ENCODE results near the gene SLC50A1. TPM values are rescaled to one million over a fixed set of nuclear protein-coding genes. Genes with fewer than 3 reads are reported as not detected.

SLC50A1 gene
- total and polyA plus RNA-seq, 4 donors = 12.7 to 23.3 (median 18.2) TPM

GRCh38 chr1:155106862-155107261 lies 28.8 kb upstream of the SLC50A1 start:
- no peaks in the 10 kb centered on the region for H3K9me3 ChIP-seq (ENCODE audit: control insufficient read depth in 4 of 4, low read length in 3 of 4)
- H3K36me3 ChIP-seq (ENCODE audit: control insufficient read depth in 4 of 4, insufficient read depth in 3 of 4, low read depth in 1 of 4, low read length in 3 of 4) = no peaks in the 10 kb centered on the region
- no peak for TF ChIP-seq HNF4G (IDR thresholded peaks at IDR 0.05)
- no peak for TF ChIP-seq TAF1 (conservative IDR thresholded peaks at IDR 0.05)
- no peak for TF ChIP-seq YY1 (IDR thresholded peaks at IDR 0.05)
- no peak for TF ChIP-seq GABPA (IDR thresholded peaks at IDR 0.05 in 1 of 2, conservative IDR thresholded peaks at IDR 0.05 in 1 of 2)
- TF ChIP-seq RXRA (IDR thresholded peaks at IDR 0.05) = no peak
- TF ChIP-seq, protein P1, sequence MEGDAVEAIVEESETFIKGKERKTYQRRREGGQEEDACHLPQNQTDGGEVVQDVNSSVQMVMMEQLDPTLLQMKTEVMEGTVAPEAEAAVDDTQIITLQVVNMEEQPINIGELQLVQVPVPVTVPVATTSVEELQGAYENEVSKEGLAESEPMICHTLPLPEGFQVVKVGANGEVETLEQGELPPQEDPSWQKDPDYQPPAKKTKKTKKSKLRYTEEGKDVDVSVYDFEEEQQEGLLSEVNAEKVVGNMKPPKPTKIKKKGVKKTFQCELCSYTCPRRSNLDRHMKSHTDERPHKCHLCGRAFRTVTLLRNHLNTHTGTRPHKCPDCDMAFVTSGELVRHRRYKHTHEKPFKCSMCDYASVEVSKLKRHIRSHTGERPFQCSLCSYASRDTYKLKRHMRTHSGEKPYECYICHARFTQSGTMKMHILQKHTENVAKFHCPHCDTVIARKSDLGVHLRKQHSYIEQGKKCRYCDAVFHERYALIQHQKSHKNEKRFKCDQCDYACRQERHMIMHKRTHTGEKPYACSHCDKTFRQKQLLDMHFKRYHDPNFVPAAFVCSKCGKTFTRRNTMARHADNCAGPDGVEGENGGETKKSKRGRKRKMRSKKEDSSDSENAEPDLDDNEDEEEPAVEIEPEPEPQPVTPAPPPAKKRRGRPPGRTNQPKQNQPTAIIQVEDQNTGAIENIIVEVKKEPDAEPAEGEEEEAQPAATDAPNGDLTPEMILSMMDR (IDR thresholded peaks at IDR 0.05; ENCODE audit: low read depth, low read length, missing input control) = no peak
- peak overlapping the region; percentile 95 to 100 for H3K27ac ChIP-seq (ENCODE audit: low read depth in 1 of 2, low read length in 2 of 2)
- H3K9ac ChIP-seq (ENCODE audit: low read depth in 1 of 2, low read length in 2 of 2) = peak overlapping the region; percentile 52 to 96
- 59% methylated on average over 6 of the region's 6 CpGs for WGBS
- no peaks in the 10 kb centered on the region for H3K27me3 ChIP-seq (ENCODE audit: control insufficient read depth in 4 of 4, insufficient read depth in 4 of 4, low read length in 3 of 4)
- no peak for DNase-seq (ENCODE audit: low spot score)
- peaks cover 3 to 46% (median 15%) of the 10 kb centered on the region in 4 donors for H3K4me1 ChIP-seq (ENCODE audit: control insufficient read depth in 4 of 4, insufficient read depth in 4 of 4, low read length in 3 of 4)
- no peak overlapping the region for H3K4me3 ChIP-seq (ENCODE audit: low read depth in 1 of 3, low read length in 3 of 3)

DNA sequence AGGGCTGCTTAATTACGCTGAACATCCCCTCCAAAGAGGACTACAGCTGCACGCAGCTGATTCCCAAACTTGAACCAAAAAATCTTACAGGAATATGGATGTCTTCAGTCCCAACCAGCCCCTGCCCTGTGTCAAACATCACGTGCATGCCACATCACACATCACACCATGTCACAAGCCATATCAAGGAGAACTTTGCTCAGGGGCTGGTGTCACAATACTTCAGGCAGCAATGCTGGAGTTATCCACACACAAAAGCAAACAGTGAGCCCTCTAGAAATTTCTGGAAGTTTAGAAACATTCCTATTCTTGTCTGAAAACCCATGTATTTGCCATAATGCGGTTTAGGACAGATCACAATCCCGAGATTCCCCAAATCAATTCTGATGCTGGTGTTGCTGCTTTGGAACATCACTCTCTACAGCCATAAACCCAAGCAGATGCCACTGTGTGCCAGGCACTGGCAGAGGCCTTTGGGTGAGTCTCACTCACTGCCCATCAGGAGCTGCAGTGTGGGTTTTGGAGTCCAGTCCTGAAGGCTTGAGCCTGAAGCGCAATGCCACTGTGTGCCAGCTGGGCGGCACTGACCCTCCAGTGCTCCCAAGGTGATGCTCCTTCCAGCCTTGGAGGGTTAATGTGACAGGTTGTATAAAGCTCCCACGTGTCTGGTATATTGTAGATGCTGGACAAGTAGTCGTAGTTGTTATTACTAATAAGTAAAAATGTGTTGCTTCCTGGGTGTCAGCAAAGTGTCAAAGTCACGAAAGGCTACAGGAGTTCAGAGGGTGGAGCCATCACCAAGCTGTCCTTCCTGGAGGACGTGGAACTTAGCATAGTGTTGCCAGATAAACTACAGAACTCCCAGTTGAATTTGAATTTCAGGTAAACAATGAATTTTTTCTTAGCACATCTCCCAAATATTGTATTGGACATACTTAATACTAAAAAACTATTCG lies 28.1 kb upstream of the SLC50A1 start:
- DNase-seq (ENCODE audit: low spot score) = no peak
- WGBS = 31% methylated on average over 12 of the region's 12 CpGs
- Histone ChIP-seq H3K4me3 (ENCODE audit: low read depth in 1 of 3, low read length in 3 of 3) (peak overlapping the region; percentile 5 to 35 (median 30)), H3K27me3 (ENCODE audit: control insufficient read depth in 4 of 4, insufficient read depth in 4 of 4, low read length in 3 of 4) (no peaks in the 10 kb centered on the region), H3K9ac (ENCODE audit: low read depth in 1 of 2, low read length in 2 of 2) (peak overlapping the region; percentile 96 to 97), H3K9me3 (ENCODE audit: control insufficient read depth in 4 of 4, low read length in 3 of 4) (no peaks in the 10 kb centered on the region), H3K27ac (ENCODE audit: low read depth in 1 of 2, low read length in 2 of 2) (peak overlapping the region; percentile 95 to 100), H3K36me3 (ENCODE audit: control insufficient read depth in 4 of 4, insufficient read depth in 3 of 4, low read depth in 1 of 4, low read length in 3 of 4) (no peaks in the 10 kb centered on the region), H3K4me1 (ENCODE audit: control insufficient read depth in 4 of 4, insufficient read depth in 4 of 4, low read length in 3 of 4) (peaks cover 3 to 41% (median 15%) of the 10 kb centered on the region in 4 donors)
- TF ChIP-seq JUND (IDR thresholded peaks at IDR 0.05) = peak in 1 of 2 donors; percentile 50
- TF ChIP-seq HNF4A (conservative IDR thresholded peaks at IDR 0.05) = peak; percentile 95 to 97
- TF ChIP-seq GABPA (IDR thresholded peaks at IDR 0.05 in 1 of 2, conservative IDR thresholded peaks at IDR 0.05 in 1 of 2) = peak in 1 of 2 donors; percentile 20
- peak; percentile 93 for TF ChIP-seq HNF4G (IDR thresholded peaks at IDR 0.05)
- TF ChIP-seq, protein P2, sequence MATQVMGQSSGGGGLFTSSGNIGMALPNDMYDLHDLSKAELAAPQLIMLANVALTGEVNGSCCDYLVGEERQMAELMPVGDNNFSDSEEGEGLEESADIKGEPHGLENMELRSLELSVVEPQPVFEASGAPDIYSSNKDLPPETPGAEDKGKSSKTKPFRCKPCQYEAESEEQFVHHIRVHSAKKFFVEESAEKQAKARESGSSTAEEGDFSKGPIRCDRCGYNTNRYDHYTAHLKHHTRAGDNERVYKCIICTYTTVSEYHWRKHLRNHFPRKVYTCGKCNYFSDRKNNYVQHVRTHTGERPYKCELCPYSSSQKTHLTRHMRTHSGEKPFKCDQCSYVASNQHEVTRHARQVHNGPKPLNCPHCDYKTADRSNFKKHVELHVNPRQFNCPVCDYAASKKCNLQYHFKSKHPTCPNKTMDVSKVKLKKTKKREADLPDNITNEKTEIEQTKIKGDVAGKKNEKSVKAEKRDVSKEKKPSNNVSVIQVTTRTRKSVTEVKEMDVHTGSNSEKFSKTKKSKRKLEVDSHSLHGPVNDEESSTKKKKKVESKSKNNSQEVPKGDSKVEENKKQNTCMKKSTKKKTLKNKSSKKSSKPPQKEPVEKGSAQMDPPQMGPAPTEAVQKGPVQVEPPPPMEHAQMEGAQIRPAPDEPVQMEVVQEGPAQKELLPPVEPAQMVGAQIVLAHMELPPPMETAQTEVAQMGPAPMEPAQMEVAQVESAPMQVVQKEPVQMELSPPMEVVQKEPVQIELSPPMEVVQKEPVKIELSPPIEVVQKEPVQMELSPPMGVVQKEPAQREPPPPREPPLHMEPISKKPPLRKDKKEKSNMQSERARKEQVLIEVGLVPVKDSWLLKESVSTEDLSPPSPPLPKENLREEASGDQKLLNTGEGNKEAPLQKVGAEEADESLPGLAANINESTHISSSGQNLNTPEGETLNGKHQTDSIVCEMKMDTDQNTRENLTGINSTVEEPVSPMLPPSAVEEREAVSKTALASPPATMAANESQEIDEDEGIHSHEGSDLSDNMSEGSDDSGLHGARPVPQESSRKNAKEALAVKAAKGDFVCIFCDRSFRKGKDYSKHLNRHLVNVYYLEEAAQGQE (IDR thresholded peaks at IDR 0.05) = peak; percentile 57
- peak; percentile 74 for TF ChIP-seq FOXA2 (IDR thresholded peaks at IDR 0.05)
- peak in 1 of 2 donors; percentile 58 for TF ChIP-seq EGR1 (IDR thresholded peaks at IDR 0.05; ENCODE audit: low read depth in 2 of 2)
- TF ChIP-seq FOXA1 (IDR thresholded peaks at IDR 0.05) = no peak
- TF ChIP-seq RXRA (IDR thresholded peaks at IDR 0.05) = peak; percentile 74 to 93
- TF ChIP-seq, protein P3, sequence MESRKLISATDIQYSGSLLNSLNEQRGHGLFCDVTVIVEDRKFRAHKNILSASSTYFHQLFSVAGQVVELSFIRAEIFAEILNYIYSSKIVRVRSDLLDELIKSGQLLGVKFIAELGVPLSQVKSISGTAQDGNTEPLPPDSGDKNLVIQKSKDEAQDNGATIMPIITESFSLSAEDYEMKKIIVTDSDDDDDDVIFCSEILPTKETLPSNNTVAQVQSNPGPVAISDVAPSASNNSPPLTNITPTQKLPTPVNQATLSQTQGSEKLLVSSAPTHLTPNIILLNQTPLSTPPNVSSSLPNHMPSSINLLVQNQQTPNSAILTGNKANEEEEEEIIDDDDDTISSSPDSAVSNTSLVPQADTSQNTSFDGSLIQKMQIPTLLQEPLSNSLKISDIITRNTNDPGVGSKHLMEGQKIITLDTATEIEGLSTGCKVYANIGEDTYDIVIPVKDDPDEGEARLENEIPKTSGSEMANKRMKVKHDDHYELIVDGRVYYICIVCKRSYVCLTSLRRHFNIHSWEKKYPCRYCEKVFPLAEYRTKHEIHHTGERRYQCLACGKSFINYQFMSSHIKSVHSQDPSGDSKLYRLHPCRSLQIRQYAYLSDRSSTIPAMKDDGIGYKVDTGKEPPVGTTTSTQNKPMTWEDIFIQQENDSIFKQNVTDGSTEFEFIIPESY (IDR thresholded peaks at IDR 0.05) = peak; percentile 72
- peak; percentile 70 for TF ChIP-seq MAX (IDR thresholded peaks at IDR 0.05)
- peak; percentile 48 for TF ChIP-seq TAF1 (conservative IDR thresholded peaks at IDR 0.05)
- peak; percentile 17 for TF ChIP-seq ATF3 (IDR thresholded peaks at IDR 0.05)
- no peak for TF ChIP-seq NR2F2 (IDR thresholded peaks at IDR 0.05)
- TF ChIP-seq RAD21 (IDR thresholded peaks at IDR 0.05) = peak; percentile 13 to 57
- TF ChIP-seq SP1 (IDR thresholded peaks at IDR 0.05) = peak; percentile 97
- TF ChIP-seq YY1 (IDR thresholded peaks at IDR 0.05) = peak; percentile 86
- TF ChIP-seq, protein P1 (IDR thresholded peaks at IDR 0.05; ENCODE audit: low read depth, low read length, missing input control) = no peak

Data from liver (tissue), 9 donors.